Prostate gland (tissue), 2 donors: Measurements from ENCODE around the gene ABCC5.

Experiments used
- POLR2A ChIP-seq: fragments of 450-650 bp; IDR thresholded peaks from one replicate; pipeline ENCODE4 v1.6.1; 2016; ENCODE audit warnings: antibody characterized with exemption, mild to moderate bottlenecking
- POLR2AphosphoS5 ChIP-seq: sonication (generic); formaldehyde crosslinking; IDR thresholded peaks from one replicate; pipeline ENCODE4 v1.6.1; 2017; ENCODE audit warnings: antibody characterized with exemption
- TF ChIP-seq, protein P1 (sequence below), 4 experiments: fragments of 200-600 bp in 2 of 4; fragments of 450-650 bp in 2 of 4; sonication (generic) in 2 of 4; IDR thresholded peaks; 1 replicate in 3 of 4; 2 replicates in 1 of 4; pipeline ENCODE4 v1.5.1; 2016 to 2019; ENCODE audit warnings: antibody characterized with exemption in 4 of 4, mild to moderate bottlenecking in 2 of 4, moderate library complexity in 2 of 4

- TF ChIP-seq, protein P1, sequence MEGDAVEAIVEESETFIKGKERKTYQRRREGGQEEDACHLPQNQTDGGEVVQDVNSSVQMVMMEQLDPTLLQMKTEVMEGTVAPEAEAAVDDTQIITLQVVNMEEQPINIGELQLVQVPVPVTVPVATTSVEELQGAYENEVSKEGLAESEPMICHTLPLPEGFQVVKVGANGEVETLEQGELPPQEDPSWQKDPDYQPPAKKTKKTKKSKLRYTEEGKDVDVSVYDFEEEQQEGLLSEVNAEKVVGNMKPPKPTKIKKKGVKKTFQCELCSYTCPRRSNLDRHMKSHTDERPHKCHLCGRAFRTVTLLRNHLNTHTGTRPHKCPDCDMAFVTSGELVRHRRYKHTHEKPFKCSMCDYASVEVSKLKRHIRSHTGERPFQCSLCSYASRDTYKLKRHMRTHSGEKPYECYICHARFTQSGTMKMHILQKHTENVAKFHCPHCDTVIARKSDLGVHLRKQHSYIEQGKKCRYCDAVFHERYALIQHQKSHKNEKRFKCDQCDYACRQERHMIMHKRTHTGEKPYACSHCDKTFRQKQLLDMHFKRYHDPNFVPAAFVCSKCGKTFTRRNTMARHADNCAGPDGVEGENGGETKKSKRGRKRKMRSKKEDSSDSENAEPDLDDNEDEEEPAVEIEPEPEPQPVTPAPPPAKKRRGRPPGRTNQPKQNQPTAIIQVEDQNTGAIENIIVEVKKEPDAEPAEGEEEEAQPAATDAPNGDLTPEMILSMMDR (IDR thresholded peaks at IDR 0.05) = no peak
- TF ChIP-seq POLR2A (no peak), POLR2AphosphoS5 (no peak)
Measured at GRCh38 chr3:183937601-183938286, 79.9 kb downstream of the ABCC5 start.
